NCI-H510A treated with DMSO at 0.1 percent for 48 hours (cell line): ENCODE data around the gene THSD4.
"Not testable (repeated sequence)": the region's sequence is repeated elsewhere in the genome, so short reads cannot be mapped to it uniquely, and the experiment has no call there.

Experiments used
- DNase-seq: peaks from one replicate; lab custom pipeline; 2025; lab: John Stamatoyannopoulos, UW

The THSD4 gene

DNA sequence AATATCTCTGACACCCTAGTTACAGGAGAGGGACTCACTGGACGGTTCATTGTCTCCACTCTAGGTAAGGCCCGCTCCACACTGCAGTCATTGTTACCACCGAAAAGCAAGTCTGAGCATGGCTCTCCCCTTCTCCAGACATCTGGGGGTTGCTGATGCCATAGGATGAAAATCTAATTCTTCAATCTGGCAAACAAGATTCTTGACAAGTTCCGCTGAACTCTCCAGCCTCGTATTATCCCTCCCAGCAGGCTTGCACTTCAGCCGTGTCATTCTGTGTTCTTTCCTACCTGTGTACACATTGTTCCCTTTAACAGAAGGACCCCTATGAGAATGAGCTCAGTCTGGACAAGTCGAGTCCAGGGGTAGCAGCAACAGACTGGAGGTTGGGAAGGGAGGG is 542.8 kb downstream of the THSD4 start:
- no peak for DNase-seq

DNA sequence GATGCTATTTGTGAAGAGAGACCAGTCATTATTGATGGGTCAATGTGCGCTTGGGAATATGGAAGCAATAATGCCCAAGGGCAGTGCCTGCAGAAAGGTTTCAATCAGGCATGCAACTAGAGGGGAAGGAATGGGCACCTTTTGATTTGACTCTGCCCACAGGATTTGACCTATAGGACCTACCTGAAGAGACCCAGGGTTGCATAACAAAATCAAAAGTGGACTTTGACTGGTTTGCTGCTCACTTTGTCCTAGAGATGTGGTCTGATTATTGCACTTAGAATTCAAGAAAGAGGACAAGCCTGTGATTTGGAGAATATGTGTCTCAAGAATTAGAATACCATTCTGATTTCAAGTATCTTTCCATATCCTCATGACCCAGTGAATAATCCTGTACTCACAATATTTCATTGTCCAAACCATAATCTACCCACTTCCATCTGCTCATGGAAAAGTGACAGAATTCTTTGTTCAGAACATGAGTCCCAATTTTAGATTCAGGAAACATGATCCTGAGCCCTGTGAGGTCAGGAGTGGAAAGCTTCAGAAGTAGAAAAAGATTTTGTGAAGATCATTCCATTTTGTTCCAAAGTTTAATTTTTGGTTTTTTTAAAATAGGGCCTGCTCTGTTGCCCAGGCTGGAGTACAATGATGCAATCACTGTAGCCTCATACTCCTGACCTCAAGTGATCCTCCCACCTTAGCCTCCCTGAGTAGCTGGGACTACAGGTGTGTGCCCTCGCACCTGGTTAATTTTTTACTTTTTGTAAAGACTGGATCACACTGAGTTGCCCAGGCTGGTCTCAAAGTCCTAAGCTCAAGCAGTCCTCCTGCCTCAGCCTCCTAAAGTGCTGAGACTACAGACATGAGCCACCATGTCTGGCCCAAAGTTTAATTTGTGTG is 543.8 kb downstream of the THSD4 start:
- no peak for DNase-seq

DNA sequence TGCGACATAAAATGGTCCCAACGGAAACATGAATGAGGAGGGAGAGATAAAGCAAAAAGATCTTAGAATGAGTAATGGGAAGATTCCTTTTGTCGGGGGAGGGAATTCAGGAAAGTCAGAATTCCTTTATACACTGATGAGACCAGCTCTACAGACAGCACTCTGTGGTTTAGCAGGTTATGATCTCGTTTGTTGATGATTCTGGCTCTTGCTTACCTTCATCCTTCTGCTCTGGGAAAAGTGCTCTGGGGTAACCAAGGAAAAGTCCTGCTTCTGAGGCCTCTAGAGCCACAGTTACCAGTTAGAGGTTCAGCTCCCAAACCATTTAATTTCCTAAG is 544.4 kb downstream of the THSD4 start:
- no peak for DNase-seq

DNA sequence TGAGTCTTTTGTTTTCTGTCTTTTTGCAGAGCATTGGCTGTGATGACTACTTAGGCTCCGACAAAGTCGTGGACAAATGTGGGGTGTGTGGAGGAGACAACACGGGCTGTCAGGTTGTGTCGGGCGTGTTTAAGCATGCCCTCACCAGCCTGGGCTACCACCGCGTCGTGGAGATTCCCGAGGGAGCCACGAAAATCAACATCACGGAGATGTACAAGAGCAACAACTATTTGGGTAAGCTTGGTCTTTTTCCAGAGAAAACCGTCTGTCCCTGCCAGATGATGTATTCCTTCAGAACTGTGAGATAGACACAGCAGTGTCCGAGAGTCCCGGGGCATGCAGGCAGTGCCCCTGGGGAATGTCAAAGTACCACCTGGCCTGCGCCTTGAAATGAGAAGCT is 545.2 kb downstream of the THSD4 start:
- DNase-seq = no peak

DNA sequence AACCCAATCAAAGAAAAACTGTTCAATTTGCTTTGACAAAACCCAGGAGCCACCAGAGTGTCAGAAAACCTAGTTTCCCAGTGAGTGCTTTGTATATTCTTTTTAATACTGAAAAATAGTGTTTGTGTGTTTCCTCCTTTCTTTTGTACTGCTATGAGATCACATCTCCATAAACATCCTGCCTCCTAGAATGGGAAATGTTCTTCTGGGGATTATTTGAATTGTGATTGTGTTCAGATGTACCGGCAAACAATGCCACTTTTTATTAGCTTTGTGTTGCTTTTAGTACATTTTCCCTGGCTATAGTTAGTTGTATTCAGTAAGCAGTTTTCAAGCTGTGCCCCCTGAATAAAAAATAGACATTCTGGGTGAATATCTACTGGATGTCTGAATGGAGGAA is 547.0 kb downstream of the THSD4 start:
- no peak for DNase-seq

DNA sequence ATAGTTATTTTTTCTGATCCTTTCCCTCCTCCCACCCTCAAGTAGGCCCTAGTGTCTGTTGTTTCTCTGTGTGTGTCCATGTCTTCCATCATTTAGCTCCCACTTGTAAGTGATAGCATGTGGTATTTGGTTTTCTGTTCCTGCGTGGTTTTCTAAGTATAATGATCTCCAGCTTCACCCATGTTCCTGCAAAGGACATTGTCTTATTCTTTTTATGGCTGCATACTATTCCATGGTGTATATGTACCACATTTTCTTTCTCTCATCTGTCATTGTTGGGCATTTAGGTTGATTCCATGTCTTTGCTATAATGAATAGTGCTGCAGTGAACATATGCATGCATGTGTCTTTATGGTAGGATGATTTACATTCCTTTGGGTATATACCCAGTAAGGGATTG is 549.4 kb downstream of the THSD4 start:
- no peak for DNase-seq

DNA sequence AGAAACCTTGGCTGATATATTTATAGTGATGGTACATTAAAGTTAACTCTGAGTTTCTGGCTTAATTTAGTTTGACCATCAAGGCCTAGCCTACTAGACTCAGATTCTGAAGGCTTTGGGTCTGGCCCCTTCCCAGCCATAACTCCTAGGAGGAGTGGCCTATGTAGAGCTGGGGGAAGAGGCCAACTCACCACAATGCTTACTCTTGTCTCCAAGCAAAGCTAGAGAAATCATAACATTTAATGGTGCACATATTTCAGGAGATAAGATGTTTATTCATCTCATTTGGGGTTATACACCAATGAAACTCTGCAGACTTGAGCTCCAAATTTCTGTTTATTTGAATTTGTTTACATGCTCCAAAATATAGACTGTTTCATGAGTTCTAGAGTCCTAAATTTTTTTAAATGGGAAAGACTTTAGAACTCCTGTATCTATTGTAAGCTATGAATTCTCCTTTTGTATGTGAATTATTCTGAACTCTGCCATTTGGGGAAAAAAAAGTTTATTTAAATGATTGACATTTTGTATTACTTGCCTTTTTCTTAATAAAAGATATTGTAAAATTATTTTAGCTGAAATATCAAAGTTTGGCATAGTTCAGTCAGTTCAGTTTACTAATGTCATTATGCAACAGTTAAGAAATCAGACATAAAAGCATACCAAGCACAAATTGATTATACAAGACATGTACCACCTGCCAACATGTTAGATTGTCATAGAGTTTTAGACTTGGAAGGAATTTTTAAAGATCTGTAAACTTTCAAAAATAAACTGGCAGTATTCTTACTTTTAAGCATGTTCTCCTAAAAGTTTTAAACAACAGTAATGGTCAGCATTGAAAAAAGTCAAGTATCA is 551.7 kb downstream of the THSD4 start:
- no peak for DNase-seq

DNA sequence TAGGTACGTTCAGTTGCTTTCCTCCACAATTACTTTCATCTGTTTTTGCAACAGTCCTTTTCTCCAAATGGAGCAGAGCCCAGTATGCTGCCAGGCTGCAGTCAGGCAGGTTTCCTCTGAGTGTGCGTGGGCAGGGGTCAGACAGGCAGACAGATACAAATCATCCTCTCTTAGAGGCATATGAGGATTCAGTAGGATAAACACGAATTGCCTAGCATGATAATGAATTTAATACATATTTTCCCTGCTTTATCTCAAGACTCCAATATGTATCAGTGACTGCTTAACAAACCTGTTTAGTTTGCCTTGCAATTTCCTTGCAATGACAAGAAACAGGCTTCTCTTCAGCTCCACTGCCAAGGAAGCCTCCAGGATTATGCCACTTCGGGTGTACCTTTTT is 554.4 kb downstream of the THSD4 start:
- DNase-seq = no peak

DNA sequence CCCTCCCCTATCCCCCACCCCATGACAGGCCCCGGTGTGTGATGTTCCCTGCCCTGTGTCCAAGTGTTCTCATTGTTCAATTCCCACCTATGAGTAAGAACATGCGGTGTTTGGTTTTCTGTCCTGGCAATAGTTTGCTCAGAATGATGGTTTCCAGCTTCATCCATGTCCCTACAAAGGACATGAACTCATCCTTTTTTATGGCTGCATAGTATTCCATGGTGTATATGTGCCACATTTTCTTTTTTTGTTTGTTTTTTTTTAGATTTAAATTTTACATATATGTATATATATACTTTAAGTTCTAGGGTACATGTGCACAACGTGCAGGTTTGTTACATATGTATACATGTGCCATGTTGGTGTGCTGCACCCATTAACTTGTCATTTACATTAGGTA is 555.0 kb downstream of the THSD4 start:
- not testable (repeated sequence) for DNase-seq

DNA sequence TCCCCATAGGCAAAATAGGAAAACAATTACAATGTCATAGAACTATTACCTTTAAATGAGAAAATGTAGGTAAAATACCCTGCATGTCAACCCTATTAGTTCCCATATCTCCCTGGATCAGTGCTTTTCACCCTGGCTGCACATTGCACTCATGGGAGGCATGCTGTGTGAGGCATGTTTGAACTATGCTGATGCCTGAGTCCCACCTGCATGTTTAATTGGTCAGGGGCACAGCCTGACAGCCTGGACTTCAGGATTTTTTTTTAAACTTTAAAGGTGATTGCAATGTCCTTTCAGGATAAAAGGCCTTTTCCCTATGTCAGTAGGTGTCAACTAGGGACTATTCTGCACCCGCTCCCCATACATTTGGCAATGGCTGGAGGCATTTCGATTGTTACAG is 559.1 kb downstream of the THSD4 start:
- no peak for DNase-seq

DNA sequence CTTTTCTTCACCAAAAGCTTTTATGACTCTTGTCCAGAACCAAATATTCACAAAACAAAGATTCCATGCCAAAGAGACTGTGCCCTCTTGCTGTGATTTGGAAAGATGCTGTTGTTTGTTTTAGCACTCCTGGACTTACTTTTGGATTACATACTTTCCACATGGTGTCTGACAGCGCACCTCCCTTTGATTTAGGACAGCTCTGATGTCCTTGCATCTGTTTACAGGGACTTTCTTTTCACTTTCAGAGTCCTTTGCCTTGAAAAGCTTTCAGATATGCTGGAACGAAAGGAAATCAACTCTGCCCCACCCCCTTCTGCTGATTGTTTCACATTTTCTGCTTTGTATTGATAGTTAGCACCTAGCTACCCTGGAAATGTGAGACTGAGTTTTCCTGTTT is 562.1 kb downstream of the THSD4 start:
- no peak for DNase-seq

DNA sequence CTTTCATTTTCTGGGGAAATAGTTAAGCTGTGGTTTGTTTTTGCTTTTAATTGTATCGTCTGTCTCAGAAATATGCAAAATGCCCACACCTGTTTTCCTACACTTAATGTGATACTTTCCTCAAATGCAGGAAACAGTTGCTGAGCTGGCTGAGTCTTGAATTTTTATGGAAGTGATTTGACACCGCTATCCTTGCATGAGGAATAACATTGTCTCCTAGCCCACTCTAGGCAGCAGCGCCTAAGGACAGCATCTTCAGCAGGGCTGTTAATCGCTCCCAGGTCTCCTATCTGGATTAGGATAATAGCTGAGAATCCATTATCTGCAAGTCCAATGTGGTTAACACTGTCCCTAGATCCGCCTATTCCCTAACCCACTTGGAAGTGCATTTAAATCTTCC is 562.5 kb downstream of the THSD4 start:
- DNase-seq = no peak

DNA sequence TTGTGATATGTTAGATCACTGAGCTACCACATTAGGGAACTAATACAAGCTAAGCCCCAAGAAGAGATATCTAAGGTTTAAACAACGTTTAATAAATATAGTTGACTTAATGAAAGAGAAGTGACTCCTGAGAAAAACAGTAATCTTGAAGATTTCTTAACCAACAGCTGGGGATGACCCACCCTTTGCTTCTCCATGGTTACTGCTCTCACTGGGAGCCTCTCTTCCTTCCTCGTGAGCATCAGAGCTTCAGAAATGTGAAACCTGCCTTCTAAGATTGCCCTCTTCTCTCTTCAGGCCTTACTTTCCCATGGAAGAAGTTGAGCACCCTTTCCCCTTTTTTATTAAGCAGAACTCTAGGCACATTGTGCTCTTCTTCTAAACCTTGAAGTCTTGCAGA is 562.9 kb downstream of the THSD4 start:
- no peak for DNase-seq

DNA sequence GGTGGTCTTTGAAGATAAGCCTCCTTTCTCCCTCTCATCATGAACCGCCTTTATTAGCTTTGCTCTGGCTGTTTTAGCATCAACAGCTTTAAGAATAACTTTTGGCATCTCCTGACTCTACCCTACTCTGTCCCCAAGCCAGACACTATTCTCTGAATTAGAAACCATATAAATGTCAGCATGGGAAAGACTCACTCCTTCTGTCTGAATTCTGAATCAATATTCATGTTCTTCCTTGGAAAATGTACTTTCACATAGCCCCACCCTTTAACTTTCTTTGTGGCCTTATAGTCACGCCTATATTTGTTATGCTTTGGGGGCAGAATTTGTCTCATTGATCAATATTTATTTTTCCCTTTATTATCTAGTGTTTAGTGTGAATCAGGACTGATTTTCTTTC is 563.3 kb downstream of the THSD4 start:
- DNase-seq = no peak

DNA sequence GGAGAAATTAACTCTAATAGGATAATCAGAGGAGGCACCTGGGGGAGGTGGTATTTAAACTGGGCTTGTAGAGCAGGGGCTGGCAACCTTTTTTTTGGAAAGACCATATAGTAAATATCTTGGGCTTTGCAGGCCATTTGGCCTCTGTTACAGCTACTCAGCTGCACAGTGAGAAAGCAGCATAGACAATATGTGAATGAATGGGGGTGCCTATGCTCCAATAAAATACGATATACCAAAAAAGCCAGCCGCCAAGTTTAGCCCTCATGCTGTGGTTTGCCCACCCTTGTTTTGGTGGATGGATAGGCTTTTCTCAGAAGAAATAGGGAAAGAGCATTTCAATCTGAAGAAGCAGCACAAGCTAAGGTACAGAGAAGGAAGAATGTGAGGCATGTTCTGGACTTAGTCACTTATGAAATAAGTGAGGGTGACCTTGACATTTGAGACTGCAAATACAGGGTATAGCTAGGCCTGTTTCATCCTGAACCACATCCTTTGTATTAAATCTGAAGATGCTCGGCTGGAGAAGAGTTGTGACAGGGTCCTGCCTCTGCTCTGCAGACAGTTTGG is 564.0 kb downstream of the THSD4 start:
- no peak for DNase-seq

DNA sequence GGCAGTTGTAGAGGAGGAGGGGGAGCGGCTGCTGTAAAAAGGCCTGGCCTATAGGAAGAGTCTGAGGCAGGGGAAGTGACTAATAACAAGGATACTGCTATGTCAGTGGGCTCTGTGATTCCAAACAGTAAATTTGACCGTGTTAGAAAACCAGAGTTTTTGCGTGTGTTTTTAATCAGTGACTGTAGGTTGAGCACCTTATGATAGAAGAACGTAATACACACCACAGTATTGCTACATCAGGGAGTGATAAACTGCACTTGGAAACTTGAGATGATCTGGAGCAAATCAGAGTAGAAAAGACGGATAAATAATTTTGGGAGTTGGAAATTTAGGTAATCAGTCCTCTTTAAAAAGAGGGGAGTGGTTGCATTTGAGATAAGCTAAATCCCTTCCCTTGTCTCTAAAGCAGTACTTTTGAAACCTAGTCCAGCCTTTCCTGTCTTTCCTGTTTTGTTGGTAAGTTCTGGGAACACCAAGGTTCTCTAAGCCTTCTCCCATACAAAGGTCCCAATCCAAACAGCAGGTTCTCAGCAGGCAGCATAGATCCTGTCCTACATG is 564.6 kb downstream of the THSD4 start:
- DNase-seq = no peak

DNA sequence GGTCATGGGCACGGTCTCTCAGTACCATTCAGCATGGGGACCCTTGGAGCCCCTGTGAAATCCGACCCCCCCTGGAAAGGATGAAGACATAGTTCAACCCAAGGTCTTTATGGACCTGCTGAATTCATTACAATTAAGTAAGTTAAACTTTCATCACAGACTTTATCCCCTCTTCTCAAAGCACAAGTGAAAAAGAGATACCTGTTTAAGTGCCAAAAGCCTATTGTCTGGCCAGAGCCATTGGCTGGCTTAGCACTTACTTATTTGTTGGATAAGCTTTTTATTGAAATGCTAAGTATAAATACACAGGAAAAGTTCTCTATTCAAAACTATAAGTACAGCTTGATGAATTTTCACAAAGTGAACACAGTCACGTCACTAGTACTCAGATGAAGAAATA is 566.7 kb downstream of the THSD4 start:
- no peak for DNase-seq

DNA sequence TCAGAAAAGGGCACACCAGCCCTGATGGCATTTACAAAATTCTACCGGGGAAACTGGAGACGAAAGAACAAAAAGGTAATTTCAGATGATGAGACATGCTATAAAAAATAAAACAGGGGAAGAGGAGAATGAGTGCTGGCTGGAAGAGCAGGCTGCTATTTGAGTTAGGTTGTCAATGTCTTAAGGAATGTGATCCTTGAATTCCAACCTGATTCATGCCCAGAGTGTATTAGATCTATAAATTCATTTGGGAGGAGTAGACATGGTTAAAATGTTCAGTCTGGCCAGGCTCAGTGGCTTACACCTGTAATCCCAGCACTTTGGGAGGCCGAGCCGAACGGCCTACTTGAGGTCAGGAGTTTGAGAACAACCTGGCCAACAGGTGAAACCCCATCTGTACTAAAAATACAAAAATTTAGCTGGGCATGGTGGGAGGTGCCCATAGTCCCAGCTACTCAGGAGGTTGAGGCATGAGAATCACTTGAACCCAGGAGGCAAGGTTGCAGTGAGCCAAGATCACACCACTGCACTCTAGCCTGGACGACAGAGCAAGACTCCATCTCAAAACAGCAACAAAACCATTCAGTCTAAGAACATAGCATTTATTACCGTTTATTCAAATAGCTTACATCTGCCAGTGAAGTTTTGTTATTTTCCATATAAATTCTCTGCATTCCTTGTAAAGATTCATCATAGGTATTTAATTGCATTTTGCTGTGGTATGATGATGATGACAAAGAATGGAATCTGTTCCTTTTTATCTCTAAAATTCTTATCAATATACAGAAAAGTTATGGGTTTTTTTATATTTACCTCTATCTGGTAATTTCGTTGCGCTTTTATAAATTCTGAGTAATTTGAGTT is 568.4 kb downstream of the THSD4 start:
- no peak for DNase-seq

DNA sequence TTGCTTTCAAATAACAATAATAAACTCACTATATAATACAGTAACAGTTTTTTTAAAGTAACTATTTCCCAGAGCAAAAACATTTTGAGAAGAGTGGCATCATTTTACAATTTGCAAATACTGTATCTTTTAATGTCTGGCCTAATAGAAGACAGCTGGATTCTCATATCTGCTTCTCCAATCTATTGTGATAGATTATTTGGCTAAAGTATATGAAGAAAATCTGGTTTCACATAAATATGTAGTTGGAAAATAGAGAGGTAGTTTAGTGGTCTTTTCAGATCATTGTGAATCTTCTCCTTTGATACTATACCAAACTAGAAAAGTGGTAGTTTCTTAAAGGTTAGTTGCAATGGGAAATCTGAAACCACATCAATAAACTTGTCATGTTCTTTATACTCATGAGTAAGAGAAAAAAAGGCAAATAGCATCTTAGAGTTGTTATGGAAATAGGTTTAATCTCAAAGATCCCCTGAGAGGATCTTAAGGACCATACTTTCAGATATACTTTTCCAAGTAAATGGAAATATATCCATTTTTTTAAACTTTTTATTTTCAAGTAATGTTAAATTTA is 570.2 kb downstream of the THSD4 start:
- no peak for DNase-seq

DNA sequence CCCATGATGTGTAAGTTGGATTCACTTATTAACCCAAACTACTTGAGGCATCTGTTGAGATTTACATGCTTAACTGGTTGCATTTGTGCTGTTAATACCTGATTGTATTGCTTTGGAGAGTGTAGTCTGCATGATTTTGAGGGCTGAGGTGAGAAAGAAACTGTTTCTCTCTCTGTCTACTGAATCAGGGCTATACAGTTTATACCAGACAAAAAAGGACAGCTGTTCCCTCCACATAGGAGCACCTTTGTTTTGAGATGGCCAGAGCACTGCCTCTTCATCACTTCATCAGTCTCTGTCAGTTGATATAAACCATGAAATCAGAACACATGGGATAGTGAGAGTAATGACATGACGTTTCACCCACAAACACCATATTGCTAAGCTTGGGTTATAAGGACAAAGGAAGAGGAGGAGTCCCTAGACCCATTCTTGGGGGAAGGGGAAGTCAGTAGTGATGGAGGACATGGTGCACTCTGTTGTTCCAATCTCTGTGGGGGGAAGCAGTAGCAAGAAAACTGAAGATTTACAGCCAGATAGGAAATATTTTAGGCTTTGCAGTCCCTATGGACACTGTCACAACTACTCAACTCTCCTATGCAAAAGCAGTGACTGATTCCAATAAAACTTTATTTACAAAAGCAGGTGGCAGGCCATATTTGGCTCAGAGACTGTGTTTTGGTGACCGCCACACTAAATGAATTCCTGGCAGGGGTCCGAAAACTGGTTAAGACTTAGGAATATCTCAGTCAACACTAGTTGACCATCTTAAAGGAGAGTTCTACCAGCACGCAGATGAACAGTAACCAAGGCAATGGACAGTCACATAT is 571.2 kb downstream of the THSD4 start:
- no peak for DNase-seq
